Measurements from ENCODE around the gene UBAC1. TPM values are rescaled to one million over a fixed set of nuclear protein-coding genes. Genes with fewer than 3 reads are reported as not detected.
"Not testable (repeated sequence)": the region's sequence is repeated elsewhere in the genome, so short reads cannot be mapped to it uniquely, and the experiment has no call there.

Gene UBAC1
- total RNA-seq, 1 donor from 2014 or later: 25.5 TPM

- no peak for ATAC-seq (ENCODE audit: low read depth)
- intact Hi-C loops (cut with micrococcal nuclease): no loop called here
- ChIA-PET POLR2A (no interaction called here), CTCF (interaction anchor here (5.7 kb wide), 1 partner anchor 151 kb away, joined by 68 read pairs; the partner anchor contains the start of gene TMEM250)
- Mint-ChIP-seq H3K27me3 (peaks cover 19% of the 10 kb centered on the region), H3K4me3 (no peak overlapping the region), H3K9me3 (no peaks in the 10 kb centered on the region), H3K36me3 (ENCODE audit: low read depth) (no peaks in the 10 kb centered on the region), H3K27ac (no peak overlapping the region), H3K4me1 (peaks cover 7% of the 10 kb centered on the region)
- no peak for DNase-seq
- TF ChIP-seq, protein P1, sequence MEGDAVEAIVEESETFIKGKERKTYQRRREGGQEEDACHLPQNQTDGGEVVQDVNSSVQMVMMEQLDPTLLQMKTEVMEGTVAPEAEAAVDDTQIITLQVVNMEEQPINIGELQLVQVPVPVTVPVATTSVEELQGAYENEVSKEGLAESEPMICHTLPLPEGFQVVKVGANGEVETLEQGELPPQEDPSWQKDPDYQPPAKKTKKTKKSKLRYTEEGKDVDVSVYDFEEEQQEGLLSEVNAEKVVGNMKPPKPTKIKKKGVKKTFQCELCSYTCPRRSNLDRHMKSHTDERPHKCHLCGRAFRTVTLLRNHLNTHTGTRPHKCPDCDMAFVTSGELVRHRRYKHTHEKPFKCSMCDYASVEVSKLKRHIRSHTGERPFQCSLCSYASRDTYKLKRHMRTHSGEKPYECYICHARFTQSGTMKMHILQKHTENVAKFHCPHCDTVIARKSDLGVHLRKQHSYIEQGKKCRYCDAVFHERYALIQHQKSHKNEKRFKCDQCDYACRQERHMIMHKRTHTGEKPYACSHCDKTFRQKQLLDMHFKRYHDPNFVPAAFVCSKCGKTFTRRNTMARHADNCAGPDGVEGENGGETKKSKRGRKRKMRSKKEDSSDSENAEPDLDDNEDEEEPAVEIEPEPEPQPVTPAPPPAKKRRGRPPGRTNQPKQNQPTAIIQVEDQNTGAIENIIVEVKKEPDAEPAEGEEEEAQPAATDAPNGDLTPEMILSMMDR (IDR thresholded peaks at IDR 0.05): no peak
Observed at GRCh38 chr9:135970128-135970815, 9.1 kb upstream of the UBAC1 start.

DNA sequence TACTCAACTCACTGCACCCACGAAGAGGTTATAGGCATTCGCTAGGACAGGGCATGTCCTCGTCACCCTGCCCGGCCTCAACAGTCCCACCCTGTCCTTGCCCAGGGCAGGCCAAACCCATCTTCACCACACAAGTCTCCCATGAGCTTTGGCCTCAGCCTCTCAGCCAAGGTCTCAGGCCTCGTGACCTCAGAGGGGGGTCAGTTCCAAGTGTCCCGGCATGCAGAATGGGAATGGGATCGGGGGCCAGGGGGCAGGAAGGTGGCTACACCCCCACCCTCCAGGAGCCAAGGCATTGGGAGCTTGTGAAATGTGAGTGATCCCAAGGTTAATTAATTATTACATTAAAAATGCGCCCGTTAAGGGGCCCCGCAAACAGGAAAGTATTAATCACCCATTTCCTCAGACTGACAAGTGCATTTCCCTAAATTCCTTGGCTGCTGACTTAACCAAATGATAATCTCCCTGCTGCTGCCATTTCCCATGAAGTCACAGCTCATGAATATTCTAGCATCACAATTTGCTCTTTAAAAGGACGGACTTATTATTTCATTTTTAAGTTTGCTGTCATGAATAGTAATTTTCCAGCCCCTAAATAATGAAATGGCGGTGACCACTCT, 8.0 kb upstream of the UBAC1 start:
- TF ChIP-seq, protein P1 (IDR thresholded peaks at IDR 0.05): no peak
- POLR2A ChIA-PET: interaction anchor here (1.1 kb wide), 1 partner anchor 61 kb away, joined by 3 read pairs; the partner anchor contains the start of gene CAMSAP1
- H3K27ac Mint-ChIP-seq: no peak overlapping the region

GRCh38 chr9:135968601-135969000, 7.4 kb upstream of the UBAC1 start:
- H3K36me3 Mint-ChIP-seq (ENCODE audit: low read depth): no peaks in the 10 kb centered on the region
- intact Hi-C loops (cut with micrococcal nuclease): loop anchor here (10.0 kb wide), 1 partner anchor 1904 kb away; the partner anchor contains the start of gene BRD3
- no peak for ATAC-seq (ENCODE audit: low read depth)
- ChIA-PET CTCF (interaction anchor here (1.0 to 5.7 kb wide), 5 partner anchors 10 to 153 kb away, joined by 3 to 68 read pairs (median 4); partner anchors contain the start of gene TMEM250), POLR2A (interaction anchor here (1.1 to 1.8 kb wide), 2 partner anchors 61 to 154 kb away, joined by 3 to 9 read pairs; partner anchors contain the start of gene CAMSAP1)
- no peak for DNase-seq
- peaks cover 7% of the 10 kb centered on the region for H3K4me1 Mint-ChIP-seq
- peaks cover 19% of the 10 kb centered on the region for H3K27me3 Mint-ChIP-seq
- H3K4me3 Mint-ChIP-seq: no peak overlapping the region
- H3K9me3 Mint-ChIP-seq: no peaks in the 10 kb centered on the region
- TF ChIP-seq, protein P1 (IDR thresholded peaks at IDR 0.05): no peak
- no peak overlapping the region for H3K27ac Mint-ChIP-seq

More for the DNA sequence above, 8.0 kb upstream of the UBAC1 start:
- Mint-ChIP-seq H3K27me3 (peaks cover 14% of the 10 kb centered on the region), H3K4me3 (no peak overlapping the region), H3K4me1 (peaks cover 7% of the 10 kb centered on the region), H3K36me3 (ENCODE audit: low read depth) (no peaks in the 10 kb centered on the region), H3K9me3 (no peaks in the 10 kb centered on the region)
- intact Hi-C loops (cut with micrococcal nuclease): loop anchor here (10.0 kb wide), 1 partner anchor 1904 kb away; the partner anchor contains the start of gene BRD3
- DNase-seq (no peak), ATAC-seq (ENCODE audit: low read depth) (no peak)
- CTCF ChIA-PET: interaction anchor here (5.7 kb wide), 1 partner anchor 152 kb away, joined by 68 read pairs; the partner anchor contains the start of gene TMEM250

DNA sequence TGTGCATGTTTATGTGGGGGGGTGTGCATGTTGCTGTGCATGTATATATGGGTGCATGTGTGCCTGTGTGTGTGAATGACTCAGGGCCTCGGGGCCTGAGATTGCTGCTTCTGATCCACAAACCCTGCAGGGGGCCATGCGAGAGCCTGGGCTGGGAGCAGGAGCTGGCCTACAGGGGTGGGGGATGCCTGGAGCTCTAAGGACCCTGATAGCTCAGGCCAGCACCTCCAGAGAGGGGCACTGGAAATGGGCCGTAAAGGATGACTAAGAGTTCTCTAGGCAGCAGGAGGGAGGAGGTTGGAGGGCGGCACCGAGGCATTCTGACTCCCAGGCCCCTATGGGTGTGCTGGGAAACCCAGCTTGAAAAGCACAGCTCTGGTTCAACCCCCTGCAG, 6.9 kb upstream of the UBAC1 start:
- ATAC-seq (ENCODE audit: low read depth) (no peak), DNase-seq (no peak)
- Mint-ChIP-seq H3K27ac (no peak overlapping the region), H3K27me3 (peaks cover 20% of the 10 kb centered on the region), H3K36me3 (ENCODE audit: low read depth) (no peaks in the 10 kb centered on the region), H3K4me3 (no peak overlapping the region), H3K4me1 (peaks cover 7% of the 10 kb centered on the region), H3K9me3 (no peaks in the 10 kb centered on the region)
- ChIA-PET POLR2A (interaction anchor here (1.1 to 1.8 kb wide), 2 partner anchors 60 to 155 kb away, joined by 3 to 9 read pairs; partner anchors contain the start of gene CAMSAP1), CTCF (interaction anchor here (0.9 to 5.7 kb wide), 8 partner anchors 9 to 153 kb away, joined by 3 to 68 read pairs (median 4); partner anchors contain the start of gene TMEM250)
- TF ChIP-seq, protein P1 (IDR thresholded peaks at IDR 0.05): no peak
- intact Hi-C loops (cut with micrococcal nuclease): loop anchor here (10.0 kb wide), 1 partner anchor 1903 kb away; the partner anchor contains the start of gene BRD3

DNA sequence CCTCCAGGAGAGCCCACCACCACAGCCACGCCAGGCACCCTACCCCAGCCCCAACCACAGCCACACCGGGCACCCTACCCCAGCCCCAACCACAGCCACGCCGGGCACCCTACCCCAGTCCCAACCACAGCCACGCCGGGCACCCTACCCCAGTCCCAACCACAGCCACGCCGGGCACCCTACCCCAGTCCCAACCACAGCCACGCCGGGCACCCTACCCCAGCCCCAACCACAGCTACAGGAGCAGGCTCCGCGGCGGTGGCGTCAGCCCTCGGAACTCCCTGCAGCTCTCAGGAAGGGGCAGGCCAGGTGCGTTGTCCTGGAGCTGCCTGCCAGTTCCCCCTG, 5.7 kb upstream of the UBAC1 start:
- POLR2A ChIA-PET: interaction anchor here (1.8 kb wide), 1 partner anchor 156 kb away, joined by 9 read pairs; no protein-coding TSS in a partner anchor
- CTCF ChIA-PET: interaction anchor here (0.8 to 5.7 kb wide), 6 partner anchors 24 to 154 kb away, joined by 3 to 68 read pairs (median 4); partner anchors contain the start of gene TMEM250
- H3K9me3 Mint-ChIP-seq; H3K36me3 Mint-ChIP-seq (ENCODE audit: low read depth); H3K4me3 Mint-ChIP-seq; H3K27ac Mint-ChIP-seq; DNase-seq; ATAC-seq (ENCODE audit: low read depth): not testable (repeated sequence)
- peaks cover 15% of the 10 kb centered on the region for H3K4me1 Mint-ChIP-seq
- intact Hi-C loops (cut with micrococcal nuclease): loop anchor here (1.0 to 10.0 kb wide), 3 partner anchors 156 to 1902 kb away; partner anchors contain the start of gene BRD3
- peaks cover 20% of the 10 kb centered on the region for H3K27me3 Mint-ChIP-seq
